ENCODE data around the gene ATG4C.

DNA sequence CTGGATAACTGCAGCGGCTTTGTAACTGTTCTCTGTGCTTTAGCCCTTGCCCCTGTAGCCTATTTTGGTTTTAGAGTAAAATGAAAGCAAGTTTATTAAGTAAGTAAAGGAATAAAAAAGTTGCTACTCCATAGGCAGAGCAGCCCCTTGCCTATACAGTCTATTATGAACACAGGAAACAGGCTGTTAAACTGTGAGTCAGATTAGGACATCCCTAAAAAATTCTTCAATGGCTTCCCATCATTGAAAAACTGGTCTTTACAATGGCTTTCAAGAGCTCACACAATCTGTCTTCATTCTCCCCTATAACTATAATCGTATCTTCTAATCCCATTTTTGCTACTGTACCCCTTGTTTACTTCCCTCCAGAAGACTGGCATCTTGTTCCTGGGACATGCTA, 43.0 kb downstream of the ATG4C start:
- TF ChIP-seq, protein P1, sequence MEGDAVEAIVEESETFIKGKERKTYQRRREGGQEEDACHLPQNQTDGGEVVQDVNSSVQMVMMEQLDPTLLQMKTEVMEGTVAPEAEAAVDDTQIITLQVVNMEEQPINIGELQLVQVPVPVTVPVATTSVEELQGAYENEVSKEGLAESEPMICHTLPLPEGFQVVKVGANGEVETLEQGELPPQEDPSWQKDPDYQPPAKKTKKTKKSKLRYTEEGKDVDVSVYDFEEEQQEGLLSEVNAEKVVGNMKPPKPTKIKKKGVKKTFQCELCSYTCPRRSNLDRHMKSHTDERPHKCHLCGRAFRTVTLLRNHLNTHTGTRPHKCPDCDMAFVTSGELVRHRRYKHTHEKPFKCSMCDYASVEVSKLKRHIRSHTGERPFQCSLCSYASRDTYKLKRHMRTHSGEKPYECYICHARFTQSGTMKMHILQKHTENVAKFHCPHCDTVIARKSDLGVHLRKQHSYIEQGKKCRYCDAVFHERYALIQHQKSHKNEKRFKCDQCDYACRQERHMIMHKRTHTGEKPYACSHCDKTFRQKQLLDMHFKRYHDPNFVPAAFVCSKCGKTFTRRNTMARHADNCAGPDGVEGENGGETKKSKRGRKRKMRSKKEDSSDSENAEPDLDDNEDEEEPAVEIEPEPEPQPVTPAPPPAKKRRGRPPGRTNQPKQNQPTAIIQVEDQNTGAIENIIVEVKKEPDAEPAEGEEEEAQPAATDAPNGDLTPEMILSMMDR (IDR thresholded peaks at IDR 0.05; ENCODE audit: borderline replicate concordance, extremely low read depth, low read length, poor library complexity, severe bottlenecking), result no peak
- no peak for TF ChIP-seq EZH2 (IDR thresholded peaks at IDR 0.05; ENCODE audit: borderline replicate concordance, low read depth, low read length, severe bottlenecking)

Data from DND-41 (cell line).